Measurements from ENCODE around the gene PAK5.

PAK5 gene

DNA sequence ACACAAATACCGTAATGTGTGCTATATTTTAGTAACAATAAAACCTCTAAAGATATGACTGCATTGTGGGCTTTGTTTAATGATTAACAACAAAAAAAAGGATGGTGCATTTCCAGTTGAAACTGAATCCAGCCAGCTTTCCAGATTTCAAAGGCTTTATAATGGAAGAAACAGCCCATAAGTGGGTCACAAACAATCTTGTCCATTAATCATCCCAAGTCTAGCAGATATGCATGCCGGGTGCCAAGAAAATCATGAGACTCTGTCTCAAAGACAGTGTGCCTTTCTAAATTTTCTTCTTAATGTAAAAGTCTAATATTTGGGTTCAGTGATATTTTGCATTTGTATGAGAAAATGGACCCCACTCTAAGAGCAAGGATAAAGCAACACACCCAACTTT is 345.1 kb downstream of the PAK5 start:
- DNase-seq (ENCODE audit: low spot score), result no peak

DNA sequence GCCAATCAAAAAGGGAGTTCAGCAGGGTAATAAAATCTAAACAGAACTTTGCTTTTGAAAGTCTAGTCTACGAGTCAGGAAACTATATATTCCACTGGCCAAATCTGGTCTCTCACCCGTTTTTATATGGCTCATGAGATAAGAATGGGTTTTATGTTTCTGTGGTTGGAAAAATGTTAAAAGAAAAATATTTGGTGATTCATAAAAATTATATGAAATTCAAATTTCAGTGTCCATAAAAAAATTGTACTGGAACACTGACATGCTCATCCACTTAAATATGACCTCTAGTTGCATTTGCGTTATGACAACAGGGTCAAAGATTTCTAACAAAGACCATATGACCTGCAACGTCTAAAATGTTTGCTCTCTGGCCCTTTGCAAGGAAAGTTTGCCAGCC is 346.8 kb downstream of the PAK5 start:
- DNase-seq (ENCODE audit: low spot score), result no peak

- no peak for DNase-seq (ENCODE audit: low spot score)
These were observed 347.6 kb downstream of the PAK5 start for GRCh38 chr20:9491324-9491723.

DNA sequence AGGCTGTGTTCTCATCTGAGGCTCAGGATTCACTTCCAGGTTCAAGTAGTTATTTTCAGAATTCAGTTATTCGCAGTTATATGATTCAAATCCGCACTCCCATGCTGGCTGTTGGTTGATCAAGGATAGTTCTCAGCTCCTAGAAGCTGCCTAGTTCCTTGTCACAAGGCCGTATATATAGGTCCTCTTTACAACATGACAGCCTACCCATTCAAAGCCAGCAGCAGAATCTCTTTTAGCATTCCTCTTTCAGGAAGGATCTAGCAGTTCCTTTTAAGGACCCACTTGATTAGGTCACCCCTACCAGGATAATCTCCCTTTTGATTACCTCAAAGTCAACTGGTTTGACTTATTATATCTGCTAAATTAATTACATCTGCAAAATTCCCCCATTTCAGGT is 348.2 kb downstream of the PAK5 start:
- no peak for DNase-seq (ENCODE audit: low spot score)

- no peak for DNase-seq (ENCODE audit: low spot score)
These were observed 348.7 kb downstream of the PAK5 start for GRCh38 chr20:9490161-9490560.

- DNase-seq (ENCODE audit: low spot score), result no peak
These were observed 350.8 kb downstream of the PAK5 start for GRCh38 chr20:9488063-9488462.
